HL-60 (cell line): ENCODE data around the gene CANX.
"Not testable (repeated sequence)": the region's sequence is repeated elsewhere in the genome, so short reads cannot be mapped to it uniquely, and the experiment has no call there.

Experiments
- DNase-seq, 2 experiments: peaks; one replicate each; pipeline ENCODE4 v3.0.0-alpha.2; 2010 to 2020; ENCODE audit warnings: low read depth in 1 of 2, low spot score in 1 of 2
- H3K27ac ChIP-seq: fragments of 250-450 bp; sonication (Bioruptor Pico); replicated peaks from 2 replicates; pipeline ENCODE4 v1.5.1; 2020; ENCODE audit warnings: mild to moderate bottlenecking, moderate library complexity
- H3K27me3 ChIP-seq: fragments of 250-450 bp; sonication (Bioruptor Pico); 2 replicates; pipeline ENCODE4 v1.5.1; 2021; ENCODE audit warnings: mild to moderate bottlenecking, moderate library complexity; ENCODE audit not compliant: insufficient read depth, poor library complexity, severe bottlenecking
- H3K4me3 ChIP-seq: replicated peaks from 2 replicates; pipeline ENCODE4 v1.5.1; 2011; ENCODE audit warnings: mild to moderate bottlenecking, control low read depth, low read length; ENCODE audit not compliant: insufficient read depth
- CTCF ChIP-seq: IDR thresholded peaks from one replicate; pipeline ENCODE4 v1.5.1; 2011; ENCODE audit warnings: low read length, control low read depth, inconsistent platforms; ENCODE audit not compliant: insufficient read depth
- GABPA ChIP-seq: IDR thresholded peaks from 2 replicates; pipeline ENCODE4 v1.6.1; 2012; ENCODE audit warnings: low read depth
- POLR2AphosphoS5 ChIP-seq: IDR thresholded peaks from 2 replicates; pipeline ENCODE4 v1.6.1; 2012; ENCODE audit warnings: low read depth
- REST ChIP-seq: IDR thresholded peaks from 2 replicates; pipeline ENCODE4 v1.6.1; 2012; ENCODE audit warnings: low read depth; ENCODE audit not compliant: insufficient replicate concordance
- SPI1 ChIP-seq: IDR thresholded peaks from 2 replicates; pipeline ENCODE4 v1.6.1; 2012; ENCODE audit warnings: low read depth, mild to moderate bottlenecking, borderline replicate concordance

CANX gene

GRCh38 chr5:179738742-179739141 lies 40.0 kb downstream of the CANX start:
- Histone ChIP-seq H3K27me3 (no peaks in the 10 kb centered on the region), H3K27ac (no peak overlapping the region), H3K4me3 (no peak overlapping the region)
- no peak for TF ChIP-seq REST
- TF ChIP-seq POLR2AphosphoS5: no peak
- TF ChIP-seq CTCF: no peak
- TF ChIP-seq SPI1: no peak
- no peak for TF ChIP-seq GABPA
- no peak for DNase-seq

DNA sequence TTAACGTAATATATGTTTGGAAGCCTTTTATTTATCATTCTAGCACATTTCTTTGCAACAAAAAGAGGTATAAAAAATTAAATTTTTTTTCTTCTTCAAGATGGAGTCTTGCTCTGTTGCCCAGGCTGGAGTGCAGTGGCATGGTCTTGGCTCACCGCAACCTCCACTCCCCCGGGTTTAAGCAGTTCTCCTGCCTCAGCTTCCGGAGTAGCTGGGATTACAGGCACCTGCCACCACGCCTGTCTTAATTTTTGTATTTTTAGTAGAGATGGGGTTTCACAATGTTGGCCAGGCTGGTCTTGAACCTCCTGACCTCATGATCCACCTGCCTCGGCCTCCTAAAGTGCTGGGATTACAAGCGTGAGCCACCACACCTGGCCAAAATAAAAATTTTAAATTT lies 45.3 kb downstream of the CANX start:
- not testable (repeated sequence) for H3K27ac ChIP-seq, H3K4me3 ChIP-seq, H3K27me3 ChIP-seq
- DNase-seq: peak in 1 of 2 experiments; percentile 71
- TF ChIP-seq POLR2AphosphoS5: peak; percentile 58

DNA sequence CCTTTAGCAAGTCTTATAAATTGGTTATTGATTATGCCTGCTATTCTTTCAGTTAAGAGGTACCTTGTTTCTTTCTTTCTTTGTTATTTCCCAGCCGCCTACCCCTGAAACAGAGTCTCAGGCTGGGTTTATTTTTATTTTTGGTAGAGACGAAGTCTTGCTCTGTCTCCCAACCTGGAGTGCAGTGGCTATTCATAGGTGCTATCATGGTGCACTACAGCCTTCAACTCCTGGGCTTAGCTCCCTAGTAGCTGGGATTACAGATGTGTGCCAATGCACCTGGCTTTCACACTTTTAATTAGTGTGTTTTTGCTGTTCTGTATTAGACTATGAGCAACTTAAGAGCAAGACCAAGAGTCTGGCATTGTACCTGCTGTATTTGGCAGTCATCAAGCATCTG lies 48.1 kb downstream of the CANX start:
- DNase-seq: no peak
- H3K4me3 ChIP-seq: no peak overlapping the region
- H3K27me3 ChIP-seq: no peaks in the 10 kb centered on the region
- no peak overlapping the region for H3K27ac ChIP-seq
- TF ChIP-seq CTCF: no peak
- no peak for TF ChIP-seq REST
- TF ChIP-seq POLR2AphosphoS5: no peak
- TF ChIP-seq GABPA: no peak
- TF ChIP-seq SPI1: no peak

DNA sequence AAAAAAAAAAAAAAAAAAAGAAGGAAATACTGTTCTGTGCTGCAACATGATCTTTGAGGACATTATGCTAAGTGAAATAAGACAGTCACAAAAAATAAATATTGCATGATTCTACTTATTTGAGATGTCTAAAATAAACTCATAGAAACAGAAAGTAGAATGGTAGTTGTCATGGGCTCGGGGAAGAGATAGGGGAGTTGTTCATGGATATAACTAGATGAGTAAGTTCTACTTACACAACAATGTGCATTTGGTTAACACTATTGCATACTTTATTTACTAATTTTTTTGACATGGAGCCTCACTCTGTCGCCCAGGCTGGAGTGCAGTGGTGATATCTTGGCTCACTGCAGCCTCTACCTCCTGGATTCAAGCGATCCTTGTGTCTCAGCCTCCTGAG lies 49.0 kb downstream of the CANX start:
- no peaks in the 10 kb centered on the region for H3K27me3 ChIP-seq
- no peak for DNase-seq
- H3K27ac ChIP-seq: no peak overlapping the region
- no peak overlapping the region for H3K4me3 ChIP-seq
- TF ChIP-seq CTCF: no peak
- no peak for TF ChIP-seq POLR2AphosphoS5
- no peak for TF ChIP-seq SPI1
- TF ChIP-seq REST: no peak
- no peak for TF ChIP-seq GABPA
